K562 treated with DMSO at 1 percent for 24 hours (cell line): ENCODE data around the gene DRC7. TPM values are rescaled to one million over a fixed set of nuclear protein-coding genes. Genes with fewer than 3 reads are reported as not detected.

Experiments
- total RNA-seq: library from RNA; unstranded; fragments of 300-600 nt; gene quantifications from 2 replicates; pipeline ENCODE4 v1.2.3, GENCODE V29; 2022; ENCODE audit warnings: low read depth; ENCODE audit not compliant: insufficient read depth

The DRC7 gene, protein sequence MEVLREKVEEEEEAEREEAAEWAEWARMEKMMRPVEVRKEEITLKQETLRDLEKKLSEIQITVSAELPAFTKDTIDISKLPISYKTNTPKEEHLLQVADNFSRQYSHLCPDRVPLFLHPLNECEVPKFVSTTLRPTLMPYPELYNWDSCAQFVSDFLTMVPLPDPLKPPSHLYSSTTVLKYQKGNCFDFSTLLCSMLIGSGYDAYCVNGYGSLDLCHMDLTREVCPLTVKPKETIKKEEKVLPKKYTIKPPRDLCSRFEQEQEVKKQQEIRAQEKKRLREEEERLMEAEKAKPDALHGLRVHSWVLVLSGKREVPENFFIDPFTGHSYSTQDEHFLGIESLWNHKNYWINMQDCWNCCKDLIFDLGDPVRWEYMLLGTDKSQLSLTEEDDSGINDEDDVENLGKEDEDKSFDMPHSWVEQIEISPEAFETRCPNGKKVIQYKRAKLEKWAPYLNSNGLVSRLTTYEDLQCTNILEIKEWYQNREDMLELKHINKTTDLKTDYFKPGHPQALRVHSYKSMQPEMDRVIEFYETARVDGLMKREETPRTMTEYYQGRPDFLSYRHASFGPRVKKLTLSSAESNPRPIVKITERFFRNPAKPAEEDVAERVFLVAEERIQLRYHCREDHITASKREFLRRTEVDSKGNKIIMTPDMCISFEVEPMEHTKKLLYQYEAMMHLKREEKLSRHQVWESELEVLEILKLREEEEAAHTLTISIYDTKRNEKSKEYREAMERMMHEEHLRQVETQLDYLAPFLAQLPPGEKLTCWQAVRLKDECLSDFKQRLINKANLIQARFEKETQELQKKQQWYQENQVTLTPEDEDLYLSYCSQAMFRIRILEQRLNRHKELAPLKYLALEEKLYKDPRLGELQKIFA
- total RNA-seq = 1.6 TPM in 2 replicates

DNA sequence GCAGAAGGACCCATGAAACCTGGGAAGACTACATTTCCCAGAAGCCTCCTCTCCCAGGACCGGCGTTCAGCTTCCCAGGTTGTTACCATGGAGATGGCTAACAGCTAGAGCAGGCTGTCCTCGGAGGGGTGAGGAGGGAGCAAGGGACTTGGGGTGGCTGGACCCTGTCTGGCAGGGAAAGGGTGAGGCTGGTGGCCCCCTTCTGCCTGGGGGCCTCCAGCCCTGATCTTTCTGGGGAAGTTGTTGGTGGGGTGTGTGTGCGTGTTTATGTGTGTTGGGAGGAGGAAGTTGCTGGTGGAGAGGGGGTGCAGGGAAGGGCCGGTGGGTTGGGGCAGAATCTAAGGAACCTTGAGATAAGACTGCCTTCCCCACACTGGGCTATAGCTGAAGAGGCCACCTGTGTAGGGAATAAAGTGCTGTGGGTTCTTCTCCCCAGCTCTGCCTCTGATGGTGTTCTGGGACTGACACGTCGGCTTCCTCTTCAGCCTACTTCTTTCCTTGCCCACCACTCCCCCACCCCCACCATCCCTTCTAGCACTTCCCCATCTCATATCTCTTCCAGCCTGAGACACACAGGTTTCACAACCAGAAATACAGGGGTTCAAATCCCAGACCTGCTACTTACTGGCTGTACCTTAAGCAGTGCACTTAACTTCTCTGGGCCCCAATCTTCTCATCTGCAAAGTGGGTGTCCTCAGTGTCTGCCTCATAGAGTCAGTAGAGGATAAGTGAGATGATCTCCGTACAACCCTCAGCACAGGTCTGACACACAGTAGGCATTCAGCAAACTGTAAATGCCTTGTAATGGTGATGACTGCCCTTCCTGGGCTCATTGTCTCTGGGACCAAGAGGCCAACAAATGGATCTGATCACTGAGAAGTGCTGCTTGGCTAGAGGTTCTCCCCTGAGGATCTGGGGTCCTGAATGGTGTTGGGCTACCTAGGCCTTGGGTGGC is at the start of gene DRC7:
TSS of gene DRC7 (plus strand) at position 82 of the 955 bp plus-strand sequence. CDS start 3,144 bp downstream, outside the sequence.

DNA sequence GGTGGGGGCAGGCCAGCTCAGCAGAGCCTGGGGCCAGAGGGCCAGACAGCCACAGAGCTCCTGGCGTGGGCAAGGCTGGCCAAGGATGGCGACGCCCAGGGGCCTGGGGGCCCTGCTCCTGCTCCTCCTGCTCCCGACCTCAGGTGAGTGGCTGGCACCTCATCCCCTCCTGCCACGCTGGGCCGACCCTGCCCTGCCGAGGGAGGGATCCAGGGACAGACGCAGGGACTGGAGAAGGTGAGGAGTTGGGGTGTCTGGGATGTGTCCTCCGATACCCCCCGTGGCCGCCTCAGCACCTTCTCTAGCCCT is 26.4 kb upstream of the DRC7 start, which contains the start of gene ADGRG3:
TSS of gene ADGRG3 (plus strand) at position 44 of the 309 bp plus-strand sequence. CDS start at position 86, 42 bp downstream.

DNA sequence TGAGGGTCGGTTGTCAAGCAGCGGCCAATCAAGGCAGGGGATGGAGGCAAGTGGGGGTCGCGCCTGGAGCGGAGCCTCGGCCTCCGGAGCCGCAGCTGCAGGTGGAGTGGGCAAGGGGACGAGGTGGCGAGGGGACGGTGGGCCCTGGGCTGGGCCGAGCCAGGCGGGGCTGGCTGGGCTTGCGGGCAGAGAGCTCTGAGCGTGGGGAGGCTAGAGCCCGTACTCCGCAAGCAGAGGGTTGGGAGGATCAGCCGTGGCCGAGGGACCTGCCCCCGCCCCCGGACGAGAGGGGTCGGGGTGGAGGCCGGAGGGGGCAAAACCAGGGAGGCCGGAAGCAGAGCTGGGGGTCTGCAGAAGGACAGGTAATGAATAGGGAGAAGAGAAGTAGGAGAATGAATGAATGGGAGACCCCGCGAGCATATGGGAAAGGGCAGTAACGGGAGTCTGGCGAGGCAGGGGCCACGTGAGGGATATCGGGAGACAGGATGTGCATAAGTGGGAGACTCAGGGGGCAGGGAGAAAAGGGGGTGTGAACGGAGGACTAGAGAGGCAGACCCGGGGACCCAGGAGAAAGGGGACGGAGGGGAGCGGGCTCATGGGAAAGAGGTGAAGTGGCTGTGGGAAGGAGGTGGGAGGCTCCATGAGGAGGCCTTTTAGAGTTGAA is 41.3 kb downstream of the DRC7 start, which contains the start of gene KATNB1:
TSS of gene KATNB1 (plus strand) at position 16 of the 664 bp plus-strand sequence. CDS start 1,474 bp downstream, outside the sequence.

Other genes starting within 250 kb of the DRC7 start
- 47.5 and 50.9 TPM in 2 replicates for gene CIAPIN1, start 247.4 kb upstream of the DRC7 start, total RNA-seq
- 60.0 and 62.5 TPM in 2 replicates for gene COQ9, start 247.3 kb upstream of the DRC7 start, total RNA-seq
- gene POLR2C, start 232.1 kb upstream of the DRC7 start, total RNA-seq = 105 and 107 TPM in 2 replicates
- gene DOK4, start 208.3 kb upstream of the DRC7 start, total RNA-seq = 12.2 and 15.0 TPM in 2 replicates
- 6.8 and 7.7 TPM in 2 replicates for gene CCDC102A, start 158.2 kb upstream of the DRC7 start, total RNA-seq
- 0.35 and 0.56 TPM in 2 replicates for gene ADGRG5, start 152.2 kb upstream of the DRC7 start, total RNA-seq
- gene ADGRG1, start 66.2 kb upstream of the DRC7 start, total RNA-seq = 0.41 and 0.95 TPM in 2 replicates
- 1.0 and 2.5 TPM in 2 replicates for gene ADGRG3, start 26.5 kb upstream of the DRC7 start, total RNA-seq
- 52.8 and 55.4 TPM in 2 replicates for gene KATNB1, start 41.0 kb downstream of the DRC7 start, total RNA-seq
- gene KIFC3, start 107.7 kb downstream of the DRC7 start, total RNA-seq = 70.4 and 87.2 TPM in 2 replicates